HepG2 (cell line): ENCODE results near the gene ASXL1. TPM values are rescaled to one million over a fixed set of nuclear protein-coding genes. Genes with fewer than 3 reads are reported as not detected.
A peak's percentile ranks its signal among the peaks of the same experiment; 100 is the strongest.

Experiments
- ARID4A ChIP-seq: sonication (generic); formaldehyde crosslinking; IDR thresholded peaks from 2 replicates; pipeline ENCODE4 v1.5.0; 2020; ENCODE audit warnings: mild to moderate bottlenecking, missing genetic modification reagents, borderline replicate concordance
- ARNTL ChIP-seq: sonication (generic); formaldehyde crosslinking; IDR thresholded peaks from 2 replicates; pipeline ENCODE4 v1.4.0; 2020; ENCODE audit warnings: mild to moderate bottlenecking, missing genetic modification reagents
- BHLHE40 ChIP-seq: IDR thresholded peaks from 2 replicates; pipeline ENCODE4 v1.6.1; 2011; ENCODE audit warnings: low read length, improper control_type of control experiment
- FOSL2 ChIP-seq: sonication (generic); formaldehyde crosslinking; IDR thresholded peaks from 2 replicates; pipeline ENCODE4 v1.4.0; 2020; ENCODE audit warnings: missing genetic modification reagents
- HNF4A ChIP-seq: sonication (generic); formaldehyde crosslinking; IDR thresholded peaks from 2 replicates; pipeline ENCODE4 v1.4.0; 2020; ENCODE audit warnings: missing genetic modification reagents
- MXD1 ChIP-seq: sonication (generic); formaldehyde crosslinking; IDR thresholded peaks from 2 replicates; pipeline ENCODE4 v1.4.0; 2020; ENCODE audit warnings: mild to moderate bottlenecking, missing genetic modification reagents
- RBFOX2 ChIP-seq: fragments of 200-400 bp; formaldehyde crosslinking; IDR thresholded peaks from 2 replicates; pipeline ENCODE4 v1.6.1; 2017; ENCODE audit warnings: low read depth, mild to moderate bottlenecking, low read length
- SALL2 ChIP-seq: sonication (generic); formaldehyde crosslinking; IDR thresholded peaks from 2 replicates; pipeline ENCODE4 v1.8.1; 2023; ENCODE audit warnings: mild to moderate bottlenecking, missing genetic modification reagents, inconsistent platforms
- SIX1 ChIP-seq: sonication (generic); formaldehyde crosslinking; IDR thresholded peaks from 2 replicates; pipeline ENCODE4 v1.4.0; 2020; ENCODE audit warnings: missing genetic modification reagents, borderline replicate concordance
- ZBTB43 ChIP-seq: sonication (generic); formaldehyde crosslinking; conservative IDR thresholded peaks from 2 replicates; pipeline ENCODE4 v1.4.0; 2020; ENCODE audit warnings: missing genetic modification reagents
- ZFP41 ChIP-seq: sonication (generic); formaldehyde crosslinking; IDR thresholded peaks from 2 replicates; pipeline ENCODE4 v1.4.0; 2020; ENCODE audit warnings: mild to moderate bottlenecking, missing genetic modification reagents, borderline replicate concordance
- ZIK1 ChIP-seq: sonication (generic); formaldehyde crosslinking; IDR thresholded peaks from 2 replicates; pipeline ENCODE4 v1.5.0; 2020; ENCODE audit warnings: mild to moderate bottlenecking, low read depth, missing genetic modification reagents, borderline replicate concordance
- ZNF33B ChIP-seq: sonication (generic); formaldehyde crosslinking; IDR thresholded peaks from 2 replicates; pipeline ENCODE4 v1.5.1; 2020; ENCODE audit warnings: mild to moderate bottlenecking, missing genetic modification reagents
- ZNF432 ChIP-seq: sonication (generic); formaldehyde crosslinking; IDR thresholded peaks from 2 replicates; pipeline ENCODE4 v1.5.0; 2020; ENCODE audit warnings: missing genetic modification reagents, mild to moderate bottlenecking, borderline replicate concordance
- ZNF781 ChIP-seq: sonication (generic); formaldehyde crosslinking; IDR thresholded peaks from 2 replicates; pipeline ENCODE4 v1.5.1; 2020; ENCODE audit warnings: borderline replicate concordance, mild to moderate bottlenecking, missing genetic modification reagents; ENCODE audit errors: not compliant biosample characterization
- polyA plus RNA-seq, 8 experiments: library from polyadenylated mRNA; depleted of rRNA in 3 of 8; stranded (reverse) in 7 of 8; unstranded in 1 of 8; fragments of >200 nt; fragmentation: Illumina TruSeq in 4 of 8; extraction: Trizol in 4 of 8; gene quantifications; 2 replicates each; pipeline versions ENCODE4 v1.2.1 to v1.2.3, GENCODE V29; 2011 to 2016; ENCODE audit warnings: low read depth in 4 of 8, missing spikeins in 1 of 8, mixed read lengths in 1 of 8; ENCODE audit not compliant: insufficient read depth in 1 of 8
- total RNA-seq, 5 experiments: library from RNA; depleted of rRNA; stranded (reverse); fragments of >200 nt; fragmentation: Illumina TruSeq; extraction: Trizol; gene quantifications; 2 replicates each; pipeline ENCODE4 v1.2.3, GENCODE V29; 2016; ENCODE audit warnings: low read depth in 1 of 5
- TF ChIP-seq, protein P1 (sequence below): sonication (generic); formaldehyde crosslinking; IDR thresholded peaks from 2 replicates; pipeline ENCODE4 v1.4.0; 2020; ENCODE audit warnings: missing genetic modification reagents; ENCODE audit errors: not compliant biosample characterization
- TF ChIP-seq, protein P2 (sequence below): sonication (generic); formaldehyde crosslinking; IDR thresholded peaks from 2 replicates; pipeline ENCODE4 v1.5.0; 2020; ENCODE audit warnings: missing genetic modification reagents, mild to moderate bottlenecking, borderline replicate concordance

The ASXL1 gene
- total and polyA plus RNA-seq, 2 of the 13 experiments (the other 11 are each of a cell fraction or from before 2014, with no cell fraction given), result 62.1 to 74.8 TPM

DNA sequence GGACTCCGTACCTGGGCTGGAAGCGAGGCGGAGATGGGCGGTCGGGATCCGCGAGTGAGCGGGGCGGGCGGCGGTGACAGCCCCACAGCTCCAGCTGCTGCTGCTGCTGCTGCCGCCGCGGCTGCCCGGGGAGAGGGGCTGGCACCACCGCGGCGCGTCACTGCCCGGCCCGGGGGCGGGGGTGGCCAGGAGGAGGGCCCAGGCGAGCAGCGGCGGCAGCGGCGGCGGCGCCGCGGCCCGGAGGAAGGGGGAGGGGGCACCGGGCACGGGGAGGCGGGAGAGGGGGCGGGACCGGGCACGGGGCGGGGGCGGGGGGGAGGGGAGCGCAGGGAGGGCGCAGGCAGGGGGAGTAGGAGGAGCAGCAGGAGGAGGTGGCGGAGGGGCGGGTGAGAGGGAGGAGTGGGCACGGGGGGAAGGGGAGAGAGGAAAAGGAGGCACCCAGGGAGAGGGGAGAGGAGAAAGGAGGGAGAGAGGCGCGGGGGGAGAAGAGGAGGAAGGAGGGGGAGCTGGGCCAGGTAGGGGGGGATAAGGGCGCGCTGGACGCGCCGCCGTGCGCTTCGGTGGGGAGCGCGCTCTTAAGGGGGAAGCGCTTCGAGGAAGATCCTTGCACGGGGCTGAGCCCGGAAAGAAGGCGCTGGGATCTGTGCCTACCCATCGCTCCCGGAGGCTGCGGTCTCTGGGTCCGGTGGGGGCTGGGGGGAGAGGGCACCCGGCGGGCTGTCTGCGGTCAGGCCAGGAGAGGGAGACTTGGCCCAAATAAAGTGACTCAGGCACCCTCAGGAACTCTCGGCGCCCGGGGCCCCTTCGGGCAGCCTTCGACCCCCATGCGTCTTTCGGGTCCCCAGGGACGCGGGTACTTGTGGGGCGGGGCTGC is 125.5 kb downstream of the ASXL1 start (continued):
- TF ChIP-seq ARID4A (peak; percentile 63; the same call in 1 of the 2 replicates), ZBTB43 (no peak), ZIK1 (peak; percentile 51; the same call in 1 of the 2 replicates), SIX1 (no peak), ZNF781 (peak; percentile 63), ZFP41 (CRISPR knock-in tag) (peak; percentile 85; the same call in 1 of the 2 replicates), ZNF432 (CRISPR knock-in tag) (no peak), HNF4A (CRISPR knock-in tag) (no peak), MXD1 (CRISPR knock-in tag) (no peak; the same call in 1 of the 2 replicates), ZNF33B (CRISPR knock-in tag) (no peak), BHLHE40 (no peak), FOSL2 (CRISPR knock-in tag) (peak; percentile 44), RBFOX2 (peak; percentile 73), SALL2 (CRISPR knock-in tag) (no peak; the same call in 1 of the 2 replicates), ARNTL (CRISPR knock-in tag) (no peak)
- TF ChIP-seq, protein P1, sequence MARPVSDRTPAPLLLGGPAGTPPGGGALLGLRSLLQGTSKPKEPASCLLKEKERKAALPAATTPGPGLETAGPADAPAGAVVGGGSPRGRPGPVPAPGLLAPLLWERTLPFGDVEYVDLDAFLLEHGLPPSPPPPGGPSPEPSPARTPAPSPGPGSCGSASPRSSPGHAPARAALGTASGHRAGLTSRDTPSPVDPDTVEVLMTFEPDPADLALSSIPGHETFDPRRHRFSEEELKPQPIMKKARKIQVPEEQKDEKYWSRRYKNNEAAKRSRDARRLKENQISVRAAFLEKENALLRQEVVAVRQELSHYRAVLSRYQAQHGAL, result no peak
- TF ChIP-seq, protein P2, sequence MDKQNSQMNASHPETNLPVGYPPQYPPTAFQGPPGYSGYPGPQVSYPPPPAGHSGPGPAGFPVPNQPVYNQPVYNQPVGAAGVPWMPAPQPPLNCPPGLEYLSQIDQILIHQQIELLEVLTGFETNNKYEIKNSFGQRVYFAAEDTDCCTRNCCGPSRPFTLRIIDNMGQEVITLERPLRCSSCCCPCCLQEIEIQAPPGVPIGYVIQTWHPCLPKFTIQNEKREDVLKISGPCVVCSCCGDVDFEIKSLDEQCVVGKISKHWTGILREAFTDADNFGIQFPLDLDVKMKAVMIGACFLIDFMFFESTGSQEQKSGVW, result no peak
